Stomach (tissue), 9 donors: ENCODE data around the gene DUSP9. TPM values are rescaled to one million over a fixed set of nuclear protein-coding genes. Genes with fewer than 3 reads are reported as not detected.

Experiments
- DNase-seq, 2 donors: peaks; one replicate each; pipeline versions ENCODE4 v3.0.0 to v3.0.0-alpha.2; 2013 to 2019
- H3K27ac ChIP-seq, 5 donors: fragments of 200-600 bp in 4 of 5; sonication (generic) in 4 of 5; one replicate each; pipeline ENCODE4 v1.5.1; 2013 to 2019; ENCODE audit warnings: mild to moderate bottlenecking in 1 of 5, moderate library complexity in 1 of 5
- H3K27me3 ChIP-seq, 3 donors: fragments of 200-600 bp; sonication (generic); one replicate each; pipeline ENCODE4 v1.5.1; 2017 to 2019; ENCODE audit warnings: mixed run types in 1 of 3
- H3K36me3 ChIP-seq, 4 donors: fragments of 200-600 bp; sonication (generic); 1 replicate in 3 of 4; 2 replicates in 1 of 4; pipeline ENCODE4 v1.5.1; 2016 to 2019
- H3K4me1 ChIP-seq, 4 donors: fragments of 200-600 bp; sonication (generic); one replicate each; pipeline ENCODE4 v1.5.1; 2016 to 2019
- H3K4me3 ChIP-seq, 4 donors: fragments of 200-600 bp; sonication (generic) in 3 of 4; one replicate each; pipeline ENCODE4 v1.5.1; 2016 to 2019; ENCODE audit warnings: mild to moderate bottlenecking in 1 of 4
- H3K9me3 ChIP-seq, 4 donors: fragments of 200-600 bp; sonication (generic); one replicate each; pipeline ENCODE4 v1.5.1; 2016 to 2019
- EP300 ChIP-seq: sonication (generic); formaldehyde crosslinking; IDR thresholded peaks from one replicate; pipeline ENCODE4 v1.6.1; 2017; ENCODE audit warnings: antibody characterized with exemption
- POLR2A ChIP-seq, 4 donors: fragments of 450-650 bp; IDR thresholded peaks; one replicate each; pipeline ENCODE4 v1.6.1; 2016; ENCODE audit warnings: antibody characterized with exemption in 4 of 4, control low read depth in 2 of 4, mild to moderate bottlenecking in 1 of 4, moderate library complexity in 1 of 4
- POLR2AphosphoS5 ChIP-seq, 3 donors: sonication (generic); formaldehyde crosslinking; IDR thresholded peaks; one replicate each; pipeline ENCODE4 v1.6.1; 2016; ENCODE audit warnings: antibody characterized with exemption in 3 of 3
- WGBS, 5 donors: extraction: QIAGEN DNeasy Blood & Tissue Kit in 3 of 5; methylation state at CpG; one replicate each; pipeline versions ENCODE4 v1.1.5 to v1.1.7; 2013 to 2018; 5-methylcytosine and 5-hydroxymethylcytosine counted together
- intact Hi-C: fragments of 100-400 bp; cut with DNase I; formaldehyde crosslinking; loops from one replicate; pipeline ENCODE4 v1.15.1; 2023; ENCODE audit warnings: low total_unique reads
- polyA plus RNA-seq, 3 donors: library from polyadenylated mRNA; stranded (reverse); fragments of 200-250 nt; gene quantifications; one replicate each; pipeline ENCODE4 v1.2.3, GENCODE V29; 2013
- total RNA-seq, 5 donors: library from RNA; depleted of rRNA; stranded (reverse); fragments of >200 nt; gene quantifications; one replicate each; pipeline versions ENCODE4 v1.1.0 to v1.2.3, GENCODE V29; 2014 to 2016
- TF ChIP-seq, protein P1 (sequence below), 7 experiments: fragments of 450-650 bp in 4 of 7; fragments of 200-600 bp in 3 of 7; sonication (generic) in 3 of 7; IDR thresholded peaks; one replicate each; pipeline ENCODE4 v1.5.1; 2016 to 2019; ENCODE audit warnings: antibody characterized with exemption in 7 of 7, control low read depth in 2 of 7, mild to moderate bottlenecking in 1 of 7
- donor health status: healthy with polysubstance abuse.
- donor health status: Bipolar disorder and iron deficiency.
- donor health status: healthy.

The DUSP9 gene
- total and polyA plus RNA-seq, 8 donors: 0.18 to 0.25 TPM; not detected in 6

- no peak overlapping the region for H3K27ac ChIP-seq
- peak; percentile 3 to 16 for DNase-seq
- 53 to 61% (median 59%) methylated on average over 9 to 26 of the region's 26 CpGs for WGBS, 5 donors
- no peaks in the 10 kb centered on the region for H3K36me3 ChIP-seq
- TF ChIP-seq POLR2A (IDR thresholded peaks at IDR 0.05): no peak
- TF ChIP-seq POLR2AphosphoS5 (IDR thresholded peaks at IDR 0.05): no peak
- TF ChIP-seq, protein P1, sequence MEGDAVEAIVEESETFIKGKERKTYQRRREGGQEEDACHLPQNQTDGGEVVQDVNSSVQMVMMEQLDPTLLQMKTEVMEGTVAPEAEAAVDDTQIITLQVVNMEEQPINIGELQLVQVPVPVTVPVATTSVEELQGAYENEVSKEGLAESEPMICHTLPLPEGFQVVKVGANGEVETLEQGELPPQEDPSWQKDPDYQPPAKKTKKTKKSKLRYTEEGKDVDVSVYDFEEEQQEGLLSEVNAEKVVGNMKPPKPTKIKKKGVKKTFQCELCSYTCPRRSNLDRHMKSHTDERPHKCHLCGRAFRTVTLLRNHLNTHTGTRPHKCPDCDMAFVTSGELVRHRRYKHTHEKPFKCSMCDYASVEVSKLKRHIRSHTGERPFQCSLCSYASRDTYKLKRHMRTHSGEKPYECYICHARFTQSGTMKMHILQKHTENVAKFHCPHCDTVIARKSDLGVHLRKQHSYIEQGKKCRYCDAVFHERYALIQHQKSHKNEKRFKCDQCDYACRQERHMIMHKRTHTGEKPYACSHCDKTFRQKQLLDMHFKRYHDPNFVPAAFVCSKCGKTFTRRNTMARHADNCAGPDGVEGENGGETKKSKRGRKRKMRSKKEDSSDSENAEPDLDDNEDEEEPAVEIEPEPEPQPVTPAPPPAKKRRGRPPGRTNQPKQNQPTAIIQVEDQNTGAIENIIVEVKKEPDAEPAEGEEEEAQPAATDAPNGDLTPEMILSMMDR (IDR thresholded peaks at IDR 0.05): no peak
- no peak for TF ChIP-seq EP300
- H3K9me3 ChIP-seq: no peaks in the 10 kb centered on the region
- no peak overlapping the region for H3K4me3 ChIP-seq
- intact Hi-C loops: no loop called here
- peaks cover 18 to 65% (median 49%) of the 10 kb centered on the region in 3 donors for H3K27me3 ChIP-seq
- peaks cover 0 to 28% (median 22%) of the 10 kb centered on the region in 4 donors for H3K4me1 ChIP-seq
Measured at GRCh38 chrX:153640736-153641575, 6.0 kb upstream of the DUSP9 start.

- WGBS, 5 donors: 7 to 30% (median 20%) methylated on average over 8 of the region's 8 CpGs
- TF ChIP-seq POLR2A (IDR thresholded peaks at IDR 0.05) (no peak), EP300 (no peak), POLR2AphosphoS5 (IDR thresholded peaks at IDR 0.05) (no peak)
- TF ChIP-seq, protein P1 (IDR thresholded peaks at IDR 0.05): no peak
- Histone ChIP-seq H3K4me3 (peak overlapping the region in 1 of 4 donors; percentile 40), H3K36me3 (no peaks in the 10 kb centered on the region), H3K4me1 (peaks cover 0 to 29% (median 28%) of the 10 kb centered on the region in 4 donors), H3K27me3 (peaks cover 18 to 72% (median 56%) of the 10 kb centered on the region in 3 donors), H3K9me3 (no peaks in the 10 kb centered on the region), H3K27ac (no peak overlapping the region)
- no peak for DNase-seq
- intact Hi-C loops: no loop called here
Measured at GRCh38 chrX:153641627-153642026, 5.4 kb upstream of the DUSP9 start.

GRCh38 chrX:153642051-153642654 lies 4.8 kb upstream of the DUSP9 start:
- Histone ChIP-seq H3K9me3 (no peaks in the 10 kb centered on the region), H3K4me1 (peaks cover 0 to 35% (median 33%) of the 10 kb centered on the region in 4 donors), H3K4me3 (peak overlapping the region; percentile 2 to 40 (median 22)), H3K27me3 (peaks cover 18 to 77% (median 61%) of the 10 kb centered on the region in 3 donors), H3K36me3 (no peaks in the 10 kb centered on the region), H3K27ac (no peak overlapping the region)
- intact Hi-C loops: no loop called here
- WGBS, 5 donors: 0 to 31% (median 26%) methylated on average over 18 to 53 of the region's 62 CpGs
- no peak for TF ChIP-seq POLR2A (IDR thresholded peaks at IDR 0.05)
- TF ChIP-seq, protein P1 (IDR thresholded peaks at IDR 0.05): no peak
- TF ChIP-seq POLR2AphosphoS5 (IDR thresholded peaks at IDR 0.05): no peak
- no peak for TF ChIP-seq EP300
- peak in 1 of 2 donors; percentile 53 for DNase-seq

DNA sequence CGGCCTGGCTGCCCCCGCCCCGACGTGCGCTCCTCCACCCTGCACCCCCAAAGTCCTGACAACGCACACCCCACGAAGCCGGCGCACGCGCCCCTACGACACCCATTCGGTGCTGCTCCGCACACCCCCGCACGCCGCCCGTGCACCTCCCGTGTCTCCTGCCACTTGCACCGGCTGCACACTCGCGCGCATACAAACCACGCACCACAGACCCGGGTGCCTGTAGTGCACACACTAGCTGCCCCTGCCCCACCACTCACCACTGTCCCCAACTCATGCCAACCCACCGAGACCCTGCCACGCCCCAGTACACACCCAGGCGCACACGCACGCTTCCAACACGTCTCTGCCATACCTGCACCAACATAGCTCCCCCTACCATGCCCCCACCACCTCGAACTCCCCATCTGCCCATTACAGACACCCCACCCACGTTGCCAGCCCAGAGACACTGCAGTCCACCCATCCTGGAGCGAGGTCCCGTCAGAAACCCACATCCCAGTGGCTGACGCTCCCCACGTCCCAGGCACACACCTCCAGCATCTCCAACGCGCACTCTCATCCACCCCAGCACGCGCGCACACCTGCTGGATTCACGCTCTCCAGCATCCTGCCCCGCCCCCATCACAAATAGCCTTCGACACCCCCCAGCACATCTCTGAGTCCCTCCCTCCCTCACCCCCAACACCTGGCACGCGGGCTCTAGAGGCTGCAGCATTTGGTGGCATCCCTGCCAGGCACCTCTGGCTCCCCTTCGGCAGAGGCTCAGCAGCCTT lies 4.2 kb upstream of the DUSP9 start:
- Histone ChIP-seq H3K27me3 (peaks cover 24 to 84% (median 68%) of the 10 kb centered on the region in 3 donors), H3K4me3 (peak overlapping the region in 3 of 4 donors; percentile 8 to 40 (median 24)), H3K36me3 (no peaks in the 10 kb centered on the region), H3K4me1 (peaks cover 0 to 42% (median 39%) of the 10 kb centered on the region in 4 donors), H3K27ac (no peak overlapping the region), H3K9me3 (peaks cover 0 to 4% (median 0%) of the 10 kb centered on the region in 4 donors)
- DNase-seq: no peak
- 2 to 50% (median 9%) methylated on average over 14 to 48 of the region's 48 CpGs for WGBS, 5 donors
- intact Hi-C loops: no loop called here
- TF ChIP-seq EP300: no peak
- no peak for TF ChIP-seq POLR2AphosphoS5 (IDR thresholded peaks at IDR 0.05)
- TF ChIP-seq, protein P1 (IDR thresholded peaks at IDR 0.05): no peak
- TF ChIP-seq POLR2A (IDR thresholded peaks at IDR 0.05): no peak
